K562 (cell line): ENCODE measurements around the gene GCDH. TPM values are rescaled to one million over a fixed set of nuclear protein-coding genes. Genes with fewer than 3 reads are reported as not detected.
A peak's percentile ranks its signal among the peaks of the same experiment; 100 is the strongest.

ENCODE experiments used
- ARNT ChIP-seq, 2 experiments: fragments of 450-650 bp; IDR thresholded peaks; 2 replicates each; pipeline ENCODE4 v1.6.1; 2016; ENCODE audit warnings: mild to moderate bottlenecking in 1 of 2
- CGGBP1 ChIP-seq: fragments of 250-450 bp; sonication (Bioruptor Pico); IDR thresholded peaks from 2 replicates; pipeline ENCODE4 v1.9.0; 2021; ENCODE audit warnings: mild to moderate bottlenecking
- EHMT2 ChIP-seq: fragments of 450-650 bp; IDR thresholded peaks from 2 replicates; pipeline ENCODE4 v1.6.1; 2018; ENCODE audit warnings: antibody characterized with exemption
- FIP1L1 ChIP-seq: fragments of 200-400 bp; formaldehyde crosslinking; IDR thresholded peaks from 2 replicates; pipeline ENCODE4 v1.6.1; 2018; ENCODE audit warnings: mild to moderate bottlenecking, low read depth, low read length; ENCODE audit not compliant: poor library complexity, severe bottlenecking
- HINFP ChIP-seq: fragments of 450-650 bp; conservative IDR thresholded peaks from 2 replicates; pipeline ENCODE4 v1.6.1; 2016; ENCODE audit warnings: missing genetic modification characterization, low read depth, mild to moderate bottlenecking, control low read depth, missing compliant biosample characterization
- ID3 ChIP-seq, 2 experiments: fragments of 250-450 bp in 1 of 2; fragments of 450-650 bp in 1 of 2; sonication (Bioruptor Pico) in 1 of 2; IDR thresholded peaks; 2 replicates each; pipeline versions ENCODE4 v1.6.1 to v1.8.0; 2016 to 2021; ENCODE audit warnings: mild to moderate bottlenecking in 2 of 2, moderate library complexity in 2 of 2, missing compliant biosample characterization in 1 of 2, missing genetic modification characterization in 1 of 2
- ILF3 ChIP-seq: fragments of 450-650 bp; IDR thresholded peaks from 2 replicates; pipeline ENCODE4 v1.6.1; 2018; ENCODE audit warnings: antibody characterized with exemption, mild to moderate bottlenecking, moderate library complexity, borderline replicate concordance
- MAX ChIP-seq: sonication (generic); formaldehyde crosslinking; IDR thresholded peaks from 2 replicates; pipeline ENCODE4 v1.9.0; 2022; ENCODE audit warnings: mild to moderate bottlenecking, missing genetic modification reagents
- PBX2 ChIP-seq, 2 experiments: IDR thresholded peaks in 1 of 2; conservative IDR thresholded peaks in 1 of 2; 2 replicates each; pipeline ENCODE4 v1.6.1; 2016; ENCODE audit warnings: low read depth in 2 of 2, mild to moderate bottlenecking in 1 of 2, missing compliant biosample characterization in 1 of 2, missing genetic modification characterization in 1 of 2, moderate library complexity in 1 of 2
- RBM34 ChIP-seq: fragments of 200-400 bp; formaldehyde crosslinking; IDR thresholded peaks from 2 replicates; pipeline ENCODE4 v1.6.1; 2018; ENCODE audit warnings: low read length, borderline replicate concordance; ENCODE audit not compliant: insufficient read depth
- RNF219 ChIP-seq: fragments of 250-450 bp; sonication (Bioruptor Pico); IDR thresholded peaks from 2 replicates; pipeline ENCODE4 v1.5.0; 2022; ENCODE audit warnings: mild to moderate bottlenecking
- SMAD4 ChIP-seq: fragments of 250-450 bp; sonication (Bioruptor Pico); conservative IDR thresholded peaks from 2 replicates; pipeline ENCODE4 v1.8.0; 2021; ENCODE audit warnings: inconsistent platforms, mild to moderate bottlenecking, moderate library complexity
- USF1 ChIP-seq: sonication (generic); formaldehyde crosslinking; IDR thresholded peaks from 2 replicates; pipeline ENCODE4 v1.9.0; 2022; ENCODE audit warnings: mild to moderate bottlenecking, missing genetic modification reagents
- ZC3H11A ChIP-seq: IDR thresholded peaks from 2 replicates; pipeline ENCODE4 v1.6.1; 2012; ENCODE audit warnings: low read depth, low read length, improper control_type of control experiment
- ZNF175 ChIP-seq: fragments of 200-800 bp; sonication (Bioruptor generic); IDR thresholded peaks from 2 replicates; pipeline ENCODE4 v1.6.1; 2016; ENCODE audit warnings: low read depth, mild to moderate bottlenecking, missing genetic modification characterization, missing compliant biosample characterization
- ZNF212 ChIP-seq: fragments of 450-650 bp; formaldehyde crosslinking; IDR thresholded peaks from 2 replicates; pipeline ENCODE4 v1.4.0; 2020; ENCODE audit warnings: mild to moderate bottlenecking
- ZNF217 ChIP-seq: sonication (generic); formaldehyde crosslinking; IDR thresholded peaks from 2 replicates; pipeline ENCODE4 v1.8.0; 2022; ENCODE audit warnings: mild to moderate bottlenecking, missing genetic modification reagents
- ZNF232 ChIP-seq: sonication (generic); formaldehyde crosslinking; IDR thresholded peaks from 2 replicates; pipeline ENCODE4 v1.8.0; 2022; ENCODE audit warnings: mild to moderate bottlenecking, missing genetic modification reagents
- ZZZ3 ChIP-seq: fragments of 450-650 bp; IDR thresholded peaks from 2 replicates; pipeline ENCODE4 v1.6.1; 2016; ENCODE audit warnings: antibody characterized with exemption, mild to moderate bottlenecking, moderate library complexity
- polyA plus RNA-seq, 8 experiments: library from polyadenylated mRNA; depleted of rRNA in 4 of 8; stranded (reverse) in 5 of 8; unstranded in 3 of 8; fragments of >200 nt; fragmentation: Nextera tagmentation in 2 of 8; fragmentation: Illumina TruSeq in 1 of 8; extraction: Ambion mirVana in 2 of 8; extraction: Trizol in 1 of 8; gene quantifications; 2 replicates each; pipeline versions ENCODE4 v1.2.1 to v1.2.3, GENCODE V29; 2011 to 2014; ENCODE audit warnings: inconsistent platforms in 1 of 8, missing spikeins in 1 of 8
- total RNA-seq, 7 experiments: library from RNA; depleted of rRNA in 6 of 7; stranded (reverse); fragments of >200 nt in 6 of 7; fragmentation: Illumina TruSeq in 2 of 7; extraction: Trizol in 2 of 7; gene quantifications; 2 replicates each; pipeline versions ENCODE4 v1.2.1 to v1.2.3, GENCODE V29; 2011 to 2021; ENCODE audit warnings: low replicate concordance in 1 of 7

Gene GCDH
- total and polyA plus RNA-seq, 9 of the 15 experiments (the other 6 are each of a cell fraction or from before 2014, with no cell fraction given), result 2.9 to 50.8 (median 19.1) TPM

GRCh38 chr19:12882589-12882988 lies 8.4 kb upstream of the GCDH start (continued):
- TF ChIP-seq PBX2 (CRISPR knock-in tag; IDR thresholded peaks at IDR 0.05; ENCODE audit: low read depth) (no peak), PBX2 (tag; conservative IDR thresholded peaks at IDR 0.05; ENCODE audit: low read depth) (0 out of 2 replicates have a peak, but pooled peaks have one; percentile 32), ZNF232 (CRISPR knock-in tag) (no peak), CGGBP1 (no peak), ARNT (IDR thresholded peaks at IDR 0.05) (no peak), ZNF175 (CRISPR knock-in tag) (0 out of 2 replicates have a peak, but pooled peaks have one; percentile 39), ZZZ3 (no peak), EHMT2 (no peak), MAX (0 out of 2 replicates have a peak, but pooled peaks have one; percentile 4), ZNF212 (peak; percentile 37; the same call in 1 of the 2 replicates), ZC3H11A (no peak), ILF3 (no peak), ID3 (CRISPR knock-in tag; IDR thresholded peaks at IDR 0.05) (peak; percentile 58; the same call in 1 of the 2 replicates), ID3 (tag; IDR thresholded peaks at IDR 0.05) (peak; percentile 76; the same call in 1 of the 2 replicates), SMAD4 (CRISPR knock-in tag) (peak; percentile 95), ZNF217 (CRISPR knock-in tag) (no peak), FIP1L1 (no peak), HINFP (tag) (peak; percentile 83), RBM34 (no peak), USF1 (CRISPR knock-in tag) (no peak), RNF219 (CRISPR knock-in tag) (no peak)
